ENCODE data around the gene CXADR.
"Not testable (repeated sequence)": the region's sequence is repeated elsewhere in the genome, so short reads cannot be mapped to it uniquely, and the experiment has no call there.

CXADR gene

GRCh38 chr21:17497316-17497715 lies 15.5 kb upstream of the CXADR start:
- no peak overlapping the region for H3K4me3 ChIP-seq (ENCODE audit: low read depth in 1 of 2, low read length in 2 of 2)

GRCh38 chr21:17498586-17498985 lies 14.3 kb upstream of the CXADR start:
- ATAC-seq (ENCODE audit: insufficient read depth, low read depth) (no peak), DNase-seq (no peak)
- TF ChIP-seq CTCF (IDR thresholded peaks at IDR 0.05; ENCODE audit: borderline replicate concordance, extremely low read depth, low read length, poor library complexity, severe bottlenecking) (no peak), EZH2 (IDR thresholded peaks at IDR 0.05; ENCODE audit: borderline replicate concordance, low read depth, low read length, severe bottlenecking) (no peak)
- Histone ChIP-seq H3K4me2 (ENCODE audit: insufficient read depth, low read length) (no peak overlapping the region), H4K20me1 (ENCODE audit: insufficient read depth, low read length) (no peaks in the 10 kb centered on the region), H3K9ac (ENCODE audit: low read depth, low read length) (no peak overlapping the region), H3K4me1 (ENCODE audit: insufficient read depth, low read length) (no peaks in the 10 kb centered on the region), H3K27me3 (ENCODE audit: insufficient read depth, low read length, poor library complexity) (no peaks in the 10 kb centered on the region), H3K9me3 (ENCODE audit: insufficient read depth, low read length, severe bottlenecking) (no peaks in the 10 kb centered on the region), H2AFZ (ENCODE audit: low read depth, low read length) (no peak overlapping the region), H3K79me2 (ENCODE audit: insufficient read depth, low read length) (no peaks in the 10 kb centered on the region), H3K4me3 (ENCODE audit: low read depth in 1 of 2, low read length in 2 of 2) (no peak overlapping the region), H3K36me3 (ENCODE audit: insufficient read depth, low read length) (no peaks in the 10 kb centered on the region), H3K27ac (ENCODE audit: low read length) (no peak overlapping the region)

More at GRCh38 chr21:17497316-17497715, 15.5 kb upstream of the CXADR start:
- DNase-seq = no peak
- no peak overlapping the region for H3K4me2 ChIP-seq (ENCODE audit: insufficient read depth, low read length)
- no peaks in the 10 kb centered on the region for H3K79me2 ChIP-seq (ENCODE audit: insufficient read depth, low read length)
- TF ChIP-seq EZH2 (IDR thresholded peaks at IDR 0.05; ENCODE audit: borderline replicate concordance, low read depth, low read length, severe bottlenecking) (no peak), CTCF (IDR thresholded peaks at IDR 0.05; ENCODE audit: borderline replicate concordance, extremely low read depth, low read length, poor library complexity, severe bottlenecking) (no peak)
- no peak overlapping the region for H3K9ac ChIP-seq (ENCODE audit: low read depth, low read length)
- ATAC-seq (ENCODE audit: insufficient read depth, low read depth) = no peak
- no peaks in the 10 kb centered on the region for H3K36me3 ChIP-seq (ENCODE audit: insufficient read depth, low read length)
- H2AFZ ChIP-seq (ENCODE audit: low read depth, low read length) = no peak overlapping the region
- H3K9me3 ChIP-seq (ENCODE audit: insufficient read depth, low read length, severe bottlenecking) = no peaks in the 10 kb centered on the region
- H3K27ac ChIP-seq (ENCODE audit: low read length) = no peak overlapping the region
- no peaks in the 10 kb centered on the region for H3K27me3 ChIP-seq (ENCODE audit: insufficient read depth, low read length, poor library complexity)
- H4K20me1 ChIP-seq (ENCODE audit: insufficient read depth, low read length) = no peaks in the 10 kb centered on the region
- no peaks in the 10 kb centered on the region for H3K4me1 ChIP-seq (ENCODE audit: insufficient read depth, low read length)

- Histone ChIP-seq H3K4me2 (ENCODE audit: insufficient read depth, low read length) (no peak overlapping the region), H3K9ac (ENCODE audit: low read depth, low read length) (no peak overlapping the region), H2AFZ (ENCODE audit: low read depth, low read length) (no peak overlapping the region), H3K4me1 (ENCODE audit: insufficient read depth, low read length) (no peaks in the 10 kb centered on the region), H3K27ac (ENCODE audit: low read length) (no peak overlapping the region), H3K36me3 (ENCODE audit: insufficient read depth, low read length) (no peaks in the 10 kb centered on the region), H3K4me3 (ENCODE audit: low read depth in 1 of 2, low read length in 2 of 2) (no peak overlapping the region), H3K79me2 (ENCODE audit: insufficient read depth, low read length) (no peaks in the 10 kb centered on the region), H3K9me3 (ENCODE audit: insufficient read depth, low read length, severe bottlenecking) (no peaks in the 10 kb centered on the region), H4K20me1 (ENCODE audit: insufficient read depth, low read length) (no peaks in the 10 kb centered on the region), H3K27me3 (ENCODE audit: insufficient read depth, low read length, poor library complexity) (no peaks in the 10 kb centered on the region)
- TF ChIP-seq CTCF (IDR thresholded peaks at IDR 0.05; ENCODE audit: borderline replicate concordance, extremely low read depth, low read length, poor library complexity, severe bottlenecking) (no peak), EZH2 (IDR thresholded peaks at IDR 0.05; ENCODE audit: borderline replicate concordance, low read depth, low read length, severe bottlenecking) (no peak)
- ATAC-seq (ENCODE audit: insufficient read depth, low read depth) = no peak
- no peak for DNase-seq
Observed at GRCh38 chr21:17501107-17502006, 11.5 kb upstream of the CXADR start.

GRCh38 chr21:17502985-17503384 lies 9.9 kb upstream of the CXADR start:
- not testable (repeated sequence) for ATAC-seq (ENCODE audit: insufficient read depth, low read depth)

More at GRCh38 chr21:17502985-17503384, 9.9 kb upstream of the CXADR start:
- H2AFZ ChIP-seq (ENCODE audit: low read depth, low read length); H3K27ac ChIP-seq (ENCODE audit: low read length); H3K9me3 ChIP-seq (ENCODE audit: insufficient read depth, low read length, severe bottlenecking); H3K4me3 ChIP-seq (ENCODE audit: low read depth in 1 of 2, low read length in 2 of 2); DNase-seq; H3K9ac ChIP-seq (ENCODE audit: low read depth, low read length); H3K79me2 ChIP-seq (ENCODE audit: insufficient read depth, low read length); H3K27me3 ChIP-seq (ENCODE audit: insufficient read depth, low read length, poor library complexity); H3K4me2 ChIP-seq (ENCODE audit: insufficient read depth, low read length); H3K36me3 ChIP-seq (ENCODE audit: insufficient read depth, low read length); H4K20me1 ChIP-seq (ENCODE audit: insufficient read depth, low read length); H3K4me1 ChIP-seq (ENCODE audit: insufficient read depth, low read length): not testable (repeated sequence)
